OCI-LY3 (cell line): ENCODE measurements around the gene DEPDC1B.

Source experiments
- CTCF ChIP-seq: fragments of 200-600, 300-600 bp; sonication (generic); IDR thresholded peaks from 2 replicates; pipeline ENCODE4 v1.5.1; 2014; ENCODE audit warnings: antibody characterized with exemption, low read length, low read depth
- EZH2phosphoT487 ChIP-seq: fragments of 200-600 bp; shearing (Covaris generic); IDR thresholded peaks from 2 replicates; pipeline ENCODE4 v1.6.1; 2018; ENCODE audit warnings: antibody characterized with exemption, mixed run types, low read depth

GRCh38 chr5:60705144-60705543, 5.2 kb upstream of the DEPDC1B start:
- TF ChIP-seq CTCF (no peak), EZH2phosphoT487 (no peak)
